K562 (cell line): ENCODE data around the gene ZBTB39. TPM values are rescaled to one million over a fixed set of nuclear protein-coding genes. Genes with fewer than 3 reads are reported as not detected.

ENCODE experiments used
- ATF7 ChIP-seq: fragments of 450-650 bp; IDR thresholded peaks from 2 replicates; pipeline ENCODE4 v1.7.1; 2014; ENCODE audit warnings: mild to moderate bottlenecking, moderate library complexity
- HDAC1 ChIP-seq, 2 experiments: fragments of 450-650 bp; IDR thresholded peaks; 2 replicates each; pipeline ENCODE4 v1.6.1; 2016 to 2017; ENCODE audit warnings: inconsistent platforms in 1 of 2, mild to moderate bottlenecking in 1 of 2, moderate library complexity in 1 of 2
- HDAC2 ChIP-seq: fragments of 450-650 bp; IDR thresholded peaks from 2 replicates; pipeline ENCODE4 v1.6.1; 2016; ENCODE audit warnings: mild to moderate bottlenecking
- KDM1A ChIP-seq, 2 experiments: fragments of 450-650 bp; IDR thresholded peaks; 2 replicates each; pipeline ENCODE4 v1.6.1; 2016; ENCODE audit warnings: mild to moderate bottlenecking in 2 of 2
- KLF16 ChIP-seq: IDR thresholded peaks from 2 replicates; pipeline ENCODE4 v1.6.1; 2016; ENCODE audit warnings: antibody characterized with exemption
- PURB ChIP-seq: sonication (generic); formaldehyde crosslinking; IDR thresholded peaks from 2 replicates; pipeline ENCODE4 v1.9.0; 2021; ENCODE audit warnings: low read depth, mild to moderate bottlenecking, missing genetic modification reagents
- SMAD1 ChIP-seq: fragments of 150-350 bp; IDR thresholded peaks from 2 replicates; pipeline ENCODE4 v1.6.1; 2014; ENCODE audit warnings: low read length, low read depth; ENCODE audit not compliant: partially characterized antibody
- SRF ChIP-seq, 2 experiments: fragments of 250-450, 450-650 bp in 1 of 2; sonication (Bioruptor Pico) in 1 of 2; sonication (generic) in 1 of 2; formaldehyde crosslinking; IDR thresholded peaks; 2 replicates each; pipeline versions ENCODE4 v1.5.0 to v1.5.1; 2020 to 2022; ENCODE audit warnings: mild to moderate bottlenecking in 1 of 2, missing genetic modification reagents in 1 of 2
- STAG1 ChIP-seq: sonication (generic); formaldehyde crosslinking; IDR thresholded peaks from 2 replicates; pipeline ENCODE4 v1.5.0; 2020; ENCODE audit warnings: missing genetic modification reagents, borderline replicate concordance
- TCF3 ChIP-seq: sonication (generic); formaldehyde crosslinking; IDR thresholded peaks from 2 replicates; pipeline ENCODE4 v1.4.0; 2020; ENCODE audit warnings: mild to moderate bottlenecking, missing genetic modification reagents
- WHSC1 ChIP-seq: IDR thresholded peaks from one replicate; pipeline ENCODE4 v1.6.1; 2012; ENCODE audit warnings: low read length, control low read depth, inconsistent platforms
- ZNF444 ChIP-seq: fragments of 250-450 bp; sonication (Bioruptor Pico); IDR thresholded peaks from 2 replicates; pipeline ENCODE4 v1.4.0; 2020; ENCODE audit warnings: mild to moderate bottlenecking, moderate library complexity
- ZNF586 ChIP-seq: fragments of 450-650 bp; formaldehyde crosslinking; conservative IDR thresholded peaks from 2 replicates; pipeline ENCODE4 v1.4.0; 2020; ENCODE audit warnings: mild to moderate bottlenecking, moderate library complexity
- polyA plus RNA-seq, 8 experiments: library from polyadenylated mRNA; depleted of rRNA in 4 of 8; stranded (reverse) in 5 of 8; unstranded in 3 of 8; fragments of >200 nt; fragmentation: Nextera tagmentation in 2 of 8; fragmentation: Illumina TruSeq in 1 of 8; extraction: Ambion mirVana in 2 of 8; extraction: Trizol in 1 of 8; gene quantifications; 2 replicates each; pipeline versions ENCODE4 v1.2.1 to v1.2.3, GENCODE V29; 2011 to 2014; ENCODE audit warnings: inconsistent platforms in 1 of 8, missing spikeins in 1 of 8
- total RNA-seq, 7 experiments: library from RNA; depleted of rRNA in 6 of 7; stranded (reverse); fragments of >200 nt in 6 of 7; fragmentation: Illumina TruSeq in 2 of 7; extraction: Trizol in 2 of 7; gene quantifications; 2 replicates each; pipeline versions ENCODE4 v1.2.1 to v1.2.3, GENCODE V29; 2011 to 2021; ENCODE audit warnings: low replicate concordance in 1 of 7
- TF ChIP-seq, protein P1 (sequence below): sonication (generic); formaldehyde crosslinking; IDR thresholded peaks from 2 replicates; pipeline ENCODE4 v1.8.0; 2023; ENCODE audit warnings: missing genetic modification reagents, mild to moderate bottlenecking, borderline replicate concordance
- TF ChIP-seq, protein P2 (sequence below), 2 experiments: IDR thresholded peaks; 2 replicates each; pipeline ENCODE4 v1.6.1; 2012; ENCODE audit warnings: improper control_type of control experiment in 2 of 2, low read depth in 2 of 2, low read length in 2 of 2, borderline replicate concordance in 1 of 2
- TF ChIP-seq, protein P3 (sequence below): fragments of 450-650 bp; formaldehyde crosslinking; IDR thresholded peaks from 2 replicates; pipeline ENCODE4 v1.4.0; 2022; ENCODE audit warnings: mild to moderate bottlenecking, moderate library complexity
- TF ChIP-seq, protein P4 (sequence below): sonication (generic); formaldehyde crosslinking; IDR thresholded peaks from 2 replicates; pipeline ENCODE4 v1.8.0; 2022; ENCODE audit warnings: mild to moderate bottlenecking, missing genetic modification reagents
- TF ChIP-seq, protein P5 (sequence below): sonication (generic); IDR thresholded peaks from 2 replicates; pipeline ENCODE4 v1.6.1; 2016

The ZBTB39 gene
- total and polyA plus RNA-seq, 9 of the 15 experiments (the other 6 are each of a cell fraction or from before 2014, with no cell fraction given): 3.3 to 13.3 (median 8.6) TPM

DNA sequence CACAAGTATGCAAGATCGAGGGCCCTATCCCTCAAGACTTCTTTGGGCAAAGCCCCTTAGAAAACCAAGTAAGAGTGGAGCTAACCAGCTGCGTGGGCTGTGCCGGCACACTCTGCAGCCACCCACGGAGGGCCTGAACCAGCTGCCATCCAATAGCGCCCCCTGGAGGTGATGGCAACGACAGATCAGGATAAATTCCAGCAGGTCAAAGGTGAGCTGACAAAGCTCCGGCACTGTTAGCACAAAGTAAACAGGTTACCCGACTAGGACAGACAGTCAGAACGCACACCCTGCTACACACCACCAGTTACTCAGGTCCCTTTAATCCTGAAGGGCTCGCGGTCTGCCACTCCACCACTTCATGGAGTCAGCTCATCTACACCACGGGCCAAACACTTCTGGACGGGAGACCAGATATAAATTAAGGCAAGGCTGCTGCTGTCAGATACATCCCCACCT, 4.9 kb downstream of the ZBTB39 start (continued):
- TF ChIP-seq TCF3 (CRISPR knock-in tag) (0 out of 2 replicates have a peak, but pooled peaks have one; percentile 33), WHSC1 (no peak), HDAC2 (peak; percentile 61), ZNF586 (CRISPR knock-in tag) (no peak), SMAD1 (no peak), KLF16 (peak; percentile 47; the same call in 1 of the 2 replicates), PURB (CRISPR knock-in tag) (no peak), ATF7 (peak; percentile 33; the same call in 1 of the 2 replicates), ZNF444 (CRISPR knock-in tag) (no peak), KDM1A (IDR thresholded peaks at IDR 0.05) (peak; percentile 55 to 72; a peak in 3 of 4 replicates), SRF (CRISPR knock-in tag; IDR thresholded peaks at IDR 0.05) (peak in 1 of 2 experiments; percentile 31; a peak in 1 of 4 replicates), STAG1 (CRISPR knock-in tag) (peak; percentile 87; the same call in 1 of the 2 replicates), HDAC1 (IDR thresholded peaks at IDR 0.05) (peak in 1 of 2 experiments; percentile 54; a peak in 1 of 4 replicates)
- TF ChIP-seq, protein P1, sequence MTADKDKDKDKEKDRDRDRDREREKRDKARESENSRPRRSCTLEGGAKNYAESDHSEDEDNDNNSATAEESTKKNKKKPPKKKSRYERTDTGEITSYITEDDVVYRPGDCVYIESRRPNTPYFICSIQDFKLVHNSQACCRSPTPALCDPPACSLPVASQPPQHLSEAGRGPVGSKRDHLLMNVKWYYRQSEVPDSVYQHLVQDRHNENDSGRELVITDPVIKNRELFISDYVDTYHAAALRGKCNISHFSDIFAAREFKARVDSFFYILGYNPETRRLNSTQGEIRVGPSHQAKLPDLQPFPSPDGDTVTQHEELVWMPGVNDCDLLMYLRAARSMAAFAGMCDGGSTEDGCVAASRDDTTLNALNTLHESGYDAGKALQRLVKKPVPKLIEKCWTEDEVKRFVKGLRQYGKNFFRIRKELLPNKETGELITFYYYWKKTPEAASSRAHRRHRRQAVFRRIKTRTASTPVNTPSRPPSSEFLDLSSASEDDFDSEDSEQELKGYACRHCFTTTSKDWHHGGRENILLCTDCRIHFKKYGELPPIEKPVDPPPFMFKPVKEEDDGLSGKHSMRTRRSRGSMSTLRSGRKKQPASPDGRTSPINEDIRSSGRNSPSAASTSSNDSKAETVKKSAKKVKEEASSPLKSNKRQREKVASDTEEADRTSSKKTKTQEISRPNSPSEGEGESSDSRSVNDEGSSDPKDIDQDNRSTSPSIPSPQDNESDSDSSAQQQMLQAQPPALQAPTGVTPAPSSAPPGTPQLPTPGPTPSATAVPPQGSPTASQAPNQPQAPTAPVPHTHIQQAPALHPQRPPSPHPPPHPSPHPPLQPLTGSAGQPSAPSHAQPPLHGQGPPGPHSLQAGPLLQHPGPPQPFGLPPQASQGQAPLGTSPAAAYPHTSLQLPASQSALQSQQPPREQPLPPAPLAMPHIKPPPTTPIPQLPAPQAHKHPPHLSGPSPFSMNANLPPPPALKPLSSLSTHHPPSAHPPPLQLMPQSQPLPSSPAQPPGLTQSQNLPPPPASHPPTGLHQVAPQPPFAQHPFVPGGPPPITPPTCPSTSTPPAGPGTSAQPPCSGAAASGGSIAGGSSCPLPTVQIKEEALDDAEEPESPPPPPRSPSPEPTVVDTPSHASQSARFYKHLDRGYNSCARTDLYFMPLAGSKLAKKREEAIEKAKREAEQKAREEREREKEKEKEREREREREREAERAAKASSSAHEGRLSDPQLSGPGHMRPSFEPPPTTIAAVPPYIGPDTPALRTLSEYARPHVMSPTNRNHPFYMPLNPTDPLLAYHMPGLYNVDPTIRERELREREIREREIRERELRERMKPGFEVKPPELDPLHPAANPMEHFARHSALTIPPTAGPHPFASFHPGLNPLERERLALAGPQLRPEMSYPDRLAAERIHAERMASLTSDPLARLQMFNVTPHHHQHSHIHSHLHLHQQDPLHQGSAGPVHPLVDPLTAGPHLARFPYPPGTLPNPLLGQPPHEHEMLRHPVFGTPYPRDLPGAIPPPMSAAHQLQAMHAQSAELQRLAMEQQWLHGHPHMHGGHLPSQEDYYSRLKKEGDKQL: no peak
- TF ChIP-seq, protein P2, sequence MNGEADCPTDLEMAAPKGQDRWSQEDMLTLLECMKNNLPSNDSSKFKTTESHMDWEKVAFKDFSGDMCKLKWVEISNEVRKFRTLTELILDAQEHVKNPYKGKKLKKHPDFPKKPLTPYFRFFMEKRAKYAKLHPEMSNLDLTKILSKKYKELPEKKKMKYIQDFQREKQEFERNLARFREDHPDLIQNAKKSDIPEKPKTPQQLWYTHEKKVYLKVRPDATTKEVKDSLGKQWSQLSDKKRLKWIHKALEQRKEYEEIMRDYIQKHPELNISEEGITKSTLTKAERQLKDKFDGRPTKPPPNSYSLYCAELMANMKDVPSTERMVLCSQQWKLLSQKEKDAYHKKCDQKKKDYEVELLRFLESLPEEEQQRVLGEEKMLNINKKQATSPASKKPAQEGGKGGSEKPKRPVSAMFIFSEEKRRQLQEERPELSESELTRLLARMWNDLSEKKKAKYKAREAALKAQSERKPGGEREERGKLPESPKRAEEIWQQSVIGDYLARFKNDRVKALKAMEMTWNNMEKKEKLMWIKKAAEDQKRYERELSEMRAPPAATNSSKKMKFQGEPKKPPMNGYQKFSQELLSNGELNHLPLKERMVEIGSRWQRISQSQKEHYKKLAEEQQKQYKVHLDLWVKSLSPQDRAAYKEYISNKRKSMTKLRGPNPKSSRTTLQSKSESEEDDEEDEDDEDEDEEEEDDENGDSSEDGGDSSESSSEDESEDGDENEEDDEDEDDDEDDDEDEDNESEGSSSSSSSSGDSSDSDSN (IDR thresholded peaks at IDR 0.05; ENCODE audit: borderline replicate concordance in 1 of 2, low read depth in 2 of 2, low read length in 2 of 2): 0 out of 4 replicates have a peak, but pooled peaks of 1 of the 2 experiments have one; percentile 39
- TF ChIP-seq, protein P3, sequence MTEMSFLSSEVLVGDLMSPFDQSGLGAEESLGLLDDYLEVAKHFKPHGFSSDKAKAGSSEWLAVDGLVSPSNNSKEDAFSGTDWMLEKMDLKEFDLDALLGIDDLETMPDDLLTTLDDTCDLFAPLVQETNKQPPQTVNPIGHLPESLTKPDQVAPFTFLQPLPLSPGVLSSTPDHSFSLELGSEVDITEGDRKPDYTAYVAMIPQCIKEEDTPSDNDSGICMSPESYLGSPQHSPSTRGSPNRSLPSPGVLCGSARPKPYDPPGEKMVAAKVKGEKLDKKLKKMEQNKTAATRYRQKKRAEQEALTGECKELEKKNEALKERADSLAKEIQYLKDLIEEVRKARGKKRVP (CRISPR knock-in tag): 0 out of 2 replicates have a peak, but pooled peaks have one; percentile 17
- TF ChIP-seq, protein P4, sequence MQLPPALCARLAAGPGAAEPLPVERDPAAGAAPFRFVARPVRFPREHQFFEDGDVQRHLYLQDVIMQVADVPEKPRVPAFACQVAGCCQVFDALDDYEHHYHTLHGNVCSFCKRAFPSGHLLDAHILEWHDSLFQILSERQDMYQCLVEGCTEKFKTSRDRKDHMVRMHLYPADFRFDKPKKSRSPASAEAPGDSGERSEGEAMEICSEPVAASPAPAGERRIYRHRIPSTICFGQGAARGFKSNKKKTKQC (CRISPR knock-in tag): peak; percentile 29; the same call in 1 of the 2 replicates
- TF ChIP-seq, protein P5, sequence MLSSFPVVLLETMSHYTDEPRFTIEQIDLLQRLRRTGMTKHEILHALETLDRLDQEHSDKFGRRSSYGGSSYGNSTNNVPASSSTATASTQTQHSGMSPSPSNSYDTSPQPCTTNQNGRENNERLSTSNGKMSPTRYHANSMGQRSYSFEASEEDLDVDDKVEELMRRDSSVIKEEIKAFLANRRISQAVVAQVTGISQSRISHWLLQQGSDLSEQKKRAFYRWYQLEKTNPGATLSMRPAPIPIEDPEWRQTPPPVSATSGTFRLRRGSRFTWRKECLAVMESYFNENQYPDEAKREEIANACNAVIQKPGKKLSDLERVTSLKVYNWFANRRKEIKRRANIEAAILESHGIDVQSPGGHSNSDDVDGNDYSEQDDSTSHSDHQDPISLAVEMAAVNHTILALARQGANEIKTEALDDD: peak; percentile 88
